Neutrophil (primary cell): ENCODE measurements around the gene SEC24A.
"Not testable (repeated sequence)": the region's sequence is repeated elsewhere in the genome, so short reads cannot be mapped to it uniquely, and the experiment has no call there.

Source experiments
- H3K27ac ChIP-seq: fragments of 200-600 bp; sonication (generic); 2 replicates; pipeline ENCODE4 v1.5.1; 2016; ENCODE audit warnings: mild to moderate bottlenecking, moderate library complexity
- H3K27me3 ChIP-seq: fragments of 200-600 bp; sonication (generic); 2 replicates; pipeline ENCODE4 v1.6.0; 2016; ENCODE audit warnings: mild to moderate bottlenecking
- H3K36me3 ChIP-seq: fragments of 200-600 bp; sonication (generic); 2 replicates; pipeline ENCODE4 v1.5.1; 2017
- H3K4me1 ChIP-seq, 2 experiments: fragments of 200-600 bp in 1 of 2; sonication (generic) in 1 of 2; 1 replicate in 1 of 2; 2 replicates in 1 of 2; pipeline versions ENCODE4 v1.5.1 to v1.6.1; 2013 to 2016; ENCODE audit warnings: low read depth in 1 of 2, low read length in 1 of 2, mild to moderate bottlenecking in 1 of 2, moderate library complexity in 1 of 2; ENCODE audit not compliant: control insufficient read depth in 1 of 2, insufficient read depth in 1 of 2
- H3K4me3 ChIP-seq, 2 experiments: fragments of 200-600 bp in 1 of 2; sonication (generic) in 1 of 2; 1 replicate in 1 of 2; 2 replicates in 1 of 2; pipeline ENCODE4 v1.5.1; 2013 to 2016; ENCODE audit warnings: low read depth in 1 of 2, low read length in 1 of 2, mild to moderate bottlenecking in 1 of 2, moderate library complexity in 1 of 2
- H3K9me3 ChIP-seq: fragments of 200-600 bp; sonication (generic); 2 replicates; pipeline ENCODE4 v1.5.1; 2016
- TF ChIP-seq, protein P1 (sequence below): fragments of 200-600 bp; sonication (generic); IDR thresholded peaks from 2 replicates; pipeline ENCODE4 v1.5.1; 2016; ENCODE audit warnings: antibody characterized with exemption

SEC24A gene

DNA sequence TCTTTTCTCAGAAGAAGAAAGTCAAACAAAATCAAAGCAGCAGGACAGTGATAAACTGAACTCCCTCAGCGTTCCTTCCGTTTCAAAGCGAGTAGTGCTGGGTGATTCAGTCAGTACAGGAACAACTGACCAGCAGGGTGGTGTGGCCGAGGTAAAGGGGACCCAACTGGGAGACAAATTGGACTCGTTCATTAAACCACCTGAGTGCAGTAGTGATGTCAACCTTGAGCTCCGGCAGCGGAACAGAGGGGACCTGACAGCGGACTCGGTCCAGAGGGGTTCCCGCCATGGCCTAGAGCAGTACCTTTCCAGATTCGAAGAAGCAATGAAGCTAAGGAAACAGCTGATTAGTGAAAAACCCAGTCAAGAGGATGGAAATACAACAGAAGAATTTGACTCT lies 92.5 kb downstream of the SEC24A start:
- H3K27me3 ChIP-seq = no peaks in the 10 kb centered on the region
- no peak overlapping the region for H3K27ac ChIP-seq
- H3K36me3 ChIP-seq = peaks cover 7% of the 10 kb centered on the region
- no peak overlapping the region for H3K4me3 ChIP-seq
- H3K9me3 ChIP-seq = no peaks in the 10 kb centered on the region
- H3K4me1 ChIP-seq = peaks cover 19 to 24% of the 10 kb centered on the region in 2 experiments
- TF ChIP-seq, protein P1, sequence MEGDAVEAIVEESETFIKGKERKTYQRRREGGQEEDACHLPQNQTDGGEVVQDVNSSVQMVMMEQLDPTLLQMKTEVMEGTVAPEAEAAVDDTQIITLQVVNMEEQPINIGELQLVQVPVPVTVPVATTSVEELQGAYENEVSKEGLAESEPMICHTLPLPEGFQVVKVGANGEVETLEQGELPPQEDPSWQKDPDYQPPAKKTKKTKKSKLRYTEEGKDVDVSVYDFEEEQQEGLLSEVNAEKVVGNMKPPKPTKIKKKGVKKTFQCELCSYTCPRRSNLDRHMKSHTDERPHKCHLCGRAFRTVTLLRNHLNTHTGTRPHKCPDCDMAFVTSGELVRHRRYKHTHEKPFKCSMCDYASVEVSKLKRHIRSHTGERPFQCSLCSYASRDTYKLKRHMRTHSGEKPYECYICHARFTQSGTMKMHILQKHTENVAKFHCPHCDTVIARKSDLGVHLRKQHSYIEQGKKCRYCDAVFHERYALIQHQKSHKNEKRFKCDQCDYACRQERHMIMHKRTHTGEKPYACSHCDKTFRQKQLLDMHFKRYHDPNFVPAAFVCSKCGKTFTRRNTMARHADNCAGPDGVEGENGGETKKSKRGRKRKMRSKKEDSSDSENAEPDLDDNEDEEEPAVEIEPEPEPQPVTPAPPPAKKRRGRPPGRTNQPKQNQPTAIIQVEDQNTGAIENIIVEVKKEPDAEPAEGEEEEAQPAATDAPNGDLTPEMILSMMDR = no peak

DNA sequence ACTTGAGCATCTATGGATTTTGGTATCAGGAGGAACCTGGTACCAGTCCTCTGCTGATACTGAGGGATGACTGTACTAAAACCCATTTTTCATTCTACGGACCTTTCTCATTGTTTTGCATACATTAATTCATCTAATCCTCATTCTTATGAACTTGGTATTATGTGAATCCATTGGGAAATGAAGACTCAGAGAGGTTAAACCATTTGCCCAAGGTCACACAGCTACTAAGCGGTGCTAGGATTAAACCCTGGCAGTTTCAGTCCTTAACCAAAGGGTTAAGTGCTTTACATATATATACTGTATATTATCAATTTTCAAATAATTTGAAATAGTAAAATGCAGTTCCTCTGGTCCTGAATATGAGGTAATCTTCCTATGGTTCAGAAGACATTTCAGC lies 93.5 kb downstream of the SEC24A start:
- TF ChIP-seq, protein P1 = no peak
- Histone ChIP-seq H3K27me3 (no peaks in the 10 kb centered on the region), H3K4me3 (no peak overlapping the region), H3K27ac (no peak overlapping the region), H3K36me3 (peaks cover 7% of the 10 kb centered on the region), H3K9me3 (no peaks in the 10 kb centered on the region), H3K4me1 (peaks cover 12 to 18% of the 10 kb centered on the region in 2 experiments)

DNA sequence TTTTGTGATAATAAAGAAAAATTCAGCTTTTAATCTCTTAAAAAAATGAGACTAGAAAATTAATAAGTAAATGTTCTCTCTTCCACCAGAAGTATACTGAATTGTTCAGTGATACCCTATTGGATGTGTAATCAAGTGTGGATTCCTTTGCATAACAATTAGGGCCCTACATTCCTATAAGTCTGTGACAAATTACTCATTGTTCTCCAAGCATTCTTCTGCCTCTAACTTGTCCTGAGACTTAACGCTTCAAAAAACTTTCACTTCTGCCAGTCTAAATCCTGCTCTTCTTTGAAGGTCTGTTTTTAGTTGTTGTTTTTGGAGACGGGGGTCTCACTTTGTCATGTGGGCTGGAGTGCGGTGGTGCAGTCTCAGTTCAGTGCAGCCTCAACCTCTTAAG lies 100.8 kb downstream of the SEC24A start:
- no peak overlapping the region for H3K4me3 ChIP-seq
- TF ChIP-seq, protein P1 = no peak
- no peaks in the 10 kb centered on the region for H3K4me1 ChIP-seq
- no peak overlapping the region for H3K27ac ChIP-seq
- no peaks in the 10 kb centered on the region for H3K27me3 ChIP-seq
- peaks cover 16% of the 10 kb centered on the region for H3K36me3 ChIP-seq
- H3K9me3 ChIP-seq = no peaks in the 10 kb centered on the region

DNA sequence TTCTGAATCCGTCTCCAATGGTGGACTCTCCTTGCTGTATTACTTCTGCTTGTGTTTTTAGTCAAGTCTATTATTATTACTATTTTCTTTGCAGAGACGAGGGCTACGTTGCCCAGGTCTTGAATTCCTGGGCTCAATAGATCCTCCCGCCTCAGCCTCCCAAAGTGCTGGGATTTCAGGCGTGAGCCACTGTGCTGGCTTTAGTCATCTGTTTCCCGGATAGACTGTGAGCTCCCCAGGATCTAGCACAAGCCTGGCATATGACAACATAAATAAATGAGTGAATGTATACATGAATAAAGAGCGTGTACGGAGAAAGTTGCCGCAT lies 109.6 kb downstream of the SEC24A start:
- H3K27me3 ChIP-seq = no peaks in the 10 kb centered on the region
- TF ChIP-seq, protein P1 = no peak
- no peaks in the 10 kb centered on the region for H3K9me3 ChIP-seq
- peak overlapping the region; percentile 80 for H3K27ac ChIP-seq
- peaks cover 29 to 31% of the 10 kb centered on the region in 2 experiments for H3K4me1 ChIP-seq
- peak overlapping the region; percentile 93 to 95 for H3K4me3 ChIP-seq
- no peaks in the 10 kb centered on the region for H3K36me3 ChIP-seq

DNA sequence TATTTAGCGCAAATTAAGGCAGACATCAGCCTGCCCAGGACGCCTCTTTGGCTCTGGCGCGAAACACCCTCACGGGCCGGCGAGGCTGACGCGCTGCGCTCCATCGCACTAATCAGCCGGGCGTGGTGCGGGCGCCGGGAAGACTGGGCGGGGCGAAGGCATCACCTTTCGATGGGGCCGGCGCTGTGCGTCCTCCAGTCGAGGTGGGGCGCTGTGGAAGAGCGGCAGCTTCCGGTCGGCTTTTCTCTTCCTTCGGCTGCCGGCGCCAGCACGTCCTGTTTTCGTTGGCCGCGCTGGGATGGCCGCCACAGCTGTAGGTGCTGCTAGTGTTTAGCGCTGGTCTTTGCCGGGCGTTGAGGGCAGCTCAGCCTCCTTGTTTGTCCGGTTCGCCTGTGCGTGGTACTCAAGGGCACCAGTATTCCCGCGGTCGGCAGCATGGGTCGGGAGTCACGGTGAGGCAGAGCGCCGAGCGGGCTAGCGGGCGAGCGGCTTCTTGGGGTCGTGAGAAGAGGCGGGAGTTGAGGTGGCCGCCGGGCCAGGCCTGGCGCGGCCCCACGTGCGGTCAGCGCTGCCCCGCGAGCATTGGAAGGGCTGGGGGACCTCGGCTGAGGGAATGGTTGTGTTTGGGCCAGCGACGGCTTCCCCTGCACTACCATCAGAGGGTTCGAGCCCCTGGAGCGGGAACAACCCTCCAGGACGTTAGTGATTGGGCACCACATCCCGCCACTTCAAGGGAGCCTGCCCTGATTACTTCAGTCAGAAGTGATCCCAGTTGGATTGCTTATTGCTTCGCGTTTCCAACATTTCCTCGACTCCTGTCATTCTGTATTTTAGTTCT lies 110.1 kb downstream of the SEC24A start, which contains the start of gene DDX46:
TSS of gene DDX46 (plus strand) at position 276 of the 838 bp plus-strand sequence. CDS start at position 436, 160 bp downstream.
- Histone ChIP-seq H3K36me3 (no peaks in the 10 kb centered on the region), H3K27ac (peak within 1 kb of the TSS; percentile 80), H3K9me3 (no peaks in the 10 kb centered on the region), H3K4me1 (peaks cover 33 to 35% of the 10 kb centered on the region in 2 experiments), H3K27me3 (no peaks in the 10 kb centered on the region), H3K4me3 (peak within 1 kb of the TSS; percentile 93 to 95)
- TF ChIP-seq, protein P1 = peak; percentile 94

DNA sequence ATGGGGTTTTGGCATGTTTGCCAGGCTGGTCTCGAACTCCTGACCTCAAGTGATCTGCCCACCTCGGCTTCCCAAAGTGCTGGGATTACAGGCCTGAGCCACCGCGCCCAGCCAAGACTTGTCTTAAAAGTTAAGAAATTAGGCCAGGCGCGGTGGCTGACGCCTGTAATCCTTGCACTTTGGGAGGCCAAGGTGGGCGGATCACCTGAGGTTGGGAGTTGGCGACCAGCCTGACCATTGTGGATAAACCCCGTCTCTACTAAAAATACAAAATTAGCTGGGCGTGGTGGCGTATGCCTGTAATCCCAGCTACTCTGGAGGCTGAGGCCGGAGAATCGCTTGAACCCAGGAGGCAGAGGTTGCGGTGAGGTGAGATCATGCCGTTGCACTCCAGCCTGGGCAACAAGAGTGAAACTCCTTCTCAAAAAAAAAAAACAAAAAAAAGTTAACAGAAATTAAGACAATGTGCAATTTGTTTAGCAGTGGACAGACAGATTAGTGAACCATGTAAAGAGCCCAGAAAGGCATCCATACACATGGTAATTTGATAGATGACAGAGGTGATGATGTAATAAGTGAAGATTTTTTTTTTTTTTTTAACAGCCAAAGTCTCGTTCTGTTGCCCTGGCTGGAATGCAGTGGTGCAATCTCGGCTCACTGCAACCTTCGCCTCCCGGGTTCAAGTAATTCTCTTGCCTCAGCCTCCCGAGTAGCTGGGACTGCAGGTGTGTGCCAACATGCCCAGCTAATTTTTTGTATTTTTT lies 119.1 kb downstream of the SEC24A start:
- H3K27ac ChIP-seq, H3K9me3 ChIP-seq, H3K4me3 ChIP-seq, H3K27me3 ChIP-seq: not testable (repeated sequence)
- Histone ChIP-seq H3K36me3 (peaks cover 68% of the 10 kb centered on the region), H3K4me1 (peaks cover 8 to 18% of the 10 kb centered on the region in 2 experiments)
